ENCODE results near the gene LRMDA. TPM values are rescaled to one million over a fixed set of nuclear protein-coding genes. Genes with fewer than 3 reads are reported as not detected.

LRMDA gene
- total and polyA plus RNA-seq, 2 of the 8 experiments (the other 6 are each of a cell fraction or from before 2014, with no cell fraction given), result 0.86 to 2.8 TPM

- TF ChIP-seq RXRA (IDR thresholded peaks at IDR 0.05; ENCODE audit: insufficient read depth, low read depth, low read length) (no peak), CHD7 (IDR thresholded peaks at IDR 0.05; ENCODE audit: insufficient replicate concordance, low read length) (no peak), EZH2 (IDR thresholded peaks at IDR 0.05; ENCODE audit: low read depth, low read length, severe bottlenecking) (no peak), CBX8 (IDR thresholded peaks at IDR 0.05; ENCODE audit: borderline replicate concordance, low read depth, low read length) (no peak), RAD21 (IDR thresholded peaks at IDR 0.05 in 1 of 2, conservative IDR thresholded peaks at IDR 0.05 in 1 of 2; ENCODE audit: low read depth in 2 of 2, low read length in 2 of 2) (no peak), SIX5 (IDR thresholded peaks at IDR 0.05; ENCODE audit: low read depth, low read length) (no peak)
Measured at GRCh38 chr10:75738924-75739323, 307.5 kb downstream of the LRMDA start (continued).
